Gastrocnemius medialis (tissue), 4 donors: ENCODE measurements around the gene TMPRSS5. TPM values are rescaled to one million over a fixed set of nuclear protein-coding genes. Genes with fewer than 3 reads are reported as not detected.

Source experiments
- ATAC-seq, 2 donors: fragments of 150-250 bp; one replicate each; pipeline ENCODE4 v1.9.1; 2016
- DNase-seq, 2 donors: peaks; one replicate each; pipeline ENCODE4 v3.0.0-alpha.2; 2019
- H3K27ac ChIP-seq, 4 donors: fragments of 200-600 bp; sonication (generic); 1 replicate in 1 of 4; 2 replicates in 3 of 4; pipeline ENCODE4 v1.5.1; 2016 to 2018; ENCODE audit warnings: mild to moderate bottlenecking in 2 of 4, moderate library complexity in 1 of 4
- H3K27me3 ChIP-seq, 3 donors: fragments of 200-600 bp; sonication (generic) in 2 of 3; 1 replicate in 1 of 3; 2 replicates in 2 of 3; pipeline versions ENCODE4 v1.5.1 to v1.6.0; 2016 to 2019; ENCODE audit warnings: mild to moderate bottlenecking in 1 of 3, moderate library complexity in 1 of 3
- H3K36me3 ChIP-seq, 2 donors: fragments of 200-600 bp; sonication (generic) in 1 of 2; one replicate each; pipeline ENCODE4 v1.5.1; 2017 to 2018
- H3K4me1 ChIP-seq, 2 donors: fragments of 200-600 bp; sonication (generic) in 1 of 2; one replicate each; pipeline ENCODE4 v1.5.1; 2016 to 2017; ENCODE audit warnings: mild to moderate bottlenecking in 2 of 2
- H3K4me3 ChIP-seq, 4 donors: fragments of 200-600 bp; sonication (generic) in 3 of 4; 1 replicate in 1 of 4; 2 replicates in 3 of 4; pipeline ENCODE4 v1.5.1; 2016 to 2019; ENCODE audit warnings: mild to moderate bottlenecking in 2 of 4
- H3K9me3 ChIP-seq, 3 donors: fragments of 200-600 bp; sonication (generic) in 2 of 3; 1 replicate in 1 of 3; 2 replicates in 2 of 3; pipeline ENCODE4 v1.5.1; 2016 to 2019
- POLR2A ChIP-seq, 2 donors: fragments of 450-650 bp; IDR thresholded peaks; one replicate each; pipeline ENCODE4 v1.6.1; 2017; ENCODE audit warnings: antibody characterized with exemption in 2 of 2, mild to moderate bottlenecking in 2 of 2, moderate library complexity in 2 of 2
- in situ Hi-C, 4 donors: fragments of 200-750 bp; cut with MboI; loops; one replicate each; pipeline versions ENCODE4 v1.15.0 to v1.8.0; 2017; ENCODE audit warnings: low sequenced_read_pairs in 4 of 4
- intact Hi-C: fragments of 100-400 bp; cut with DNase I; formaldehyde crosslinking; loops from one replicate; pipeline ENCODE4 v1.15.1; 2023; ENCODE audit warnings: low total_unique reads
- total RNA-seq, 4 donors: library from RNA; depleted of rRNA; stranded (reverse); fragments of >200 nt; gene quantifications; one replicate each; pipeline versions ENCODE4 v1.1.0 to v1.2.3, GENCODE V29; 2016
- TF ChIP-seq, protein P1 (sequence below), 5 experiments: fragments of 450-650 bp in 3 of 5; fragments of 200-600 bp in 2 of 5; sonication (generic) in 2 of 5; IDR thresholded peaks in 4 of 5; conservative IDR thresholded peaks in 1 of 5; 1 replicate in 4 of 5; 2 replicates in 1 of 5; pipeline ENCODE4 v1.5.1; 2016 to 2019; ENCODE audit warnings: antibody characterized with exemption in 5 of 5, mild to moderate bottlenecking in 3 of 5, moderate library complexity in 3 of 5

Gene TMPRSS5
- under 1 TPM in 3 of 4 donors, not detected in 1; 0.24 to 0.61 (median 0.36) TPM for total RNA-seq

DNA sequence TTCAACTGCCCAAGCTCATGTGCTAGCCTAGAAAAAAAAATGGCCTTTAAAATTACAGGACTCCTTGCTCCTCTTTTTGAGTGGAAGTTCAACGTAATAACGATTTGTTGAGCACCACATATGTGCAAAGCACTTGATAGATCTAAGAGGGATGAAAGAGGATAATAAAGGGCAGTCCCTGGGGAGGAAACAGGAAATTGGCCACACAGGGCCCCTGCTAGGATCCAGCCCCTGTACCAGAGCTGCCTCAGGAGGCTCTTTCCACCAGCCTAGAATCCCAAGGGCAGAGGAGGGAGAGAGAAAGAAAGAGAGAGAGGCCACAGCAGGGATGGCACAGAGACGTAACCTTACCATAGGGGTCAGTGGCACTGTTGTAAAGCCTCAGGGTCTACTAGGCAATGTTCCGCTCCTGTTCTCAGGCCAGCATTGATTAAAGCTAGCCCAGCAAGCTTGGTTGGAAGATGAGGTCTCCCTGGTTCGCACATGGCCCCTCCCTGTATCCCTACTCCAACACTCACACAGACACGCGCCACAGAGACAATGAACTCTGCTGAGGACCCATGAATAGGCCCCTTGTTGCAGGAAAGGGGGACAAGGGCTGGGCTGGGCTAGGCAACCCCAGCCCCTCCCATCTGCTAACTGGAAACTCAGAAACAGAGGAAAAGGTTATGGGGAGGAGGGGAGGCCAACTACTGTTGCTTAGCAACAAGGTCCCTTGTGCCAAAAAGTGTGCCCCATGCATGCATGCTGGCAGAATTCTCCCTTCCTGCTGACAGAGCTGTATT, at the start of gene TMPRSS5:
TMPRSS5 (minus strand) TSS at position 438 of the 785 bp plus-strand sequence; CDS start at position 354, 84 bp downstream.
- intact Hi-C loops: no loop called here
- H3K4me1 ChIP-seq: no peaks in the 10 kb centered on the region
- H3K4me3 ChIP-seq: no peak within 1 kb of the TSS
- no peak for DNase-seq
- no peak for ATAC-seq
- no peaks in the 10 kb centered on the region for H3K27me3 ChIP-seq
- TF ChIP-seq POLR2A (IDR thresholded peaks at IDR 0.05): no peak
- TF ChIP-seq, protein P1, sequence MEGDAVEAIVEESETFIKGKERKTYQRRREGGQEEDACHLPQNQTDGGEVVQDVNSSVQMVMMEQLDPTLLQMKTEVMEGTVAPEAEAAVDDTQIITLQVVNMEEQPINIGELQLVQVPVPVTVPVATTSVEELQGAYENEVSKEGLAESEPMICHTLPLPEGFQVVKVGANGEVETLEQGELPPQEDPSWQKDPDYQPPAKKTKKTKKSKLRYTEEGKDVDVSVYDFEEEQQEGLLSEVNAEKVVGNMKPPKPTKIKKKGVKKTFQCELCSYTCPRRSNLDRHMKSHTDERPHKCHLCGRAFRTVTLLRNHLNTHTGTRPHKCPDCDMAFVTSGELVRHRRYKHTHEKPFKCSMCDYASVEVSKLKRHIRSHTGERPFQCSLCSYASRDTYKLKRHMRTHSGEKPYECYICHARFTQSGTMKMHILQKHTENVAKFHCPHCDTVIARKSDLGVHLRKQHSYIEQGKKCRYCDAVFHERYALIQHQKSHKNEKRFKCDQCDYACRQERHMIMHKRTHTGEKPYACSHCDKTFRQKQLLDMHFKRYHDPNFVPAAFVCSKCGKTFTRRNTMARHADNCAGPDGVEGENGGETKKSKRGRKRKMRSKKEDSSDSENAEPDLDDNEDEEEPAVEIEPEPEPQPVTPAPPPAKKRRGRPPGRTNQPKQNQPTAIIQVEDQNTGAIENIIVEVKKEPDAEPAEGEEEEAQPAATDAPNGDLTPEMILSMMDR (IDR thresholded peaks at IDR 0.05 in 4 of 5, conservative IDR thresholded peaks at IDR 0.05 in 1 of 5): no peak
- peaks cover 0 to 7% of the 10 kb centered on the region in 2 donors for H3K36me3 ChIP-seq
- in situ Hi-C loops: no loop called here
- no peaks in the 10 kb centered on the region for H3K9me3 ChIP-seq
- H3K27ac ChIP-seq: no peak within 1 kb of the TSS

DNA sequence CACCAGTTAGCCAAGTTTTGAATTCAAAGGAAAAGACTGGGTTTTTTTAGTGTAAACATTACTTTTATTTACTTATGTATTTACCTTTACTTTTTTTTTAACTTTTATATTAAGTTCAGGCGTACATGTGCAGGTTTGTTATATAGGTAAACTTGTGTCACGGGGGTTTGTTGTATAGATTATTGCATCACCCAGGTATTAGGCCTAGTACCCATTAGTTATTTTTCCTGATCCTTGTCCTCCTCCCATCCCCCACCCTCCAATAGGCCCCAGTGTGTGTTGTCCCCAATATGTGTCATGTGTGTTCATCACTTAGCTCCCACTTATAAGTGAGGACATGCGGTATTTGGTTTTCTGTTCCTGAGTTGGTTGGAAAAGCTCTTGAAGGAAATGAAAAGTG, 46.8 kb upstream of the TMPRSS5 start:
- no peaks in the 10 kb centered on the region for H3K27me3 ChIP-seq
- no peak overlapping the region for H3K4me3 ChIP-seq
- no peaks in the 10 kb centered on the region for H3K4me1 ChIP-seq
- peaks cover 0 to 35% of the 10 kb centered on the region in 2 donors for H3K36me3 ChIP-seq
- in situ Hi-C loops: no loop called here
- no peaks in the 10 kb centered on the region for H3K9me3 ChIP-seq
- no peak for TF ChIP-seq POLR2A (IDR thresholded peaks at IDR 0.05)
- TF ChIP-seq, protein P1 (IDR thresholded peaks at IDR 0.05 in 4 of 5, conservative IDR thresholded peaks at IDR 0.05 in 1 of 5): no peak
- DNase-seq (no peak), ATAC-seq (no peak)
- intact Hi-C loops: no loop called here
- H3K27ac ChIP-seq: no peak overlapping the region

DNA sequence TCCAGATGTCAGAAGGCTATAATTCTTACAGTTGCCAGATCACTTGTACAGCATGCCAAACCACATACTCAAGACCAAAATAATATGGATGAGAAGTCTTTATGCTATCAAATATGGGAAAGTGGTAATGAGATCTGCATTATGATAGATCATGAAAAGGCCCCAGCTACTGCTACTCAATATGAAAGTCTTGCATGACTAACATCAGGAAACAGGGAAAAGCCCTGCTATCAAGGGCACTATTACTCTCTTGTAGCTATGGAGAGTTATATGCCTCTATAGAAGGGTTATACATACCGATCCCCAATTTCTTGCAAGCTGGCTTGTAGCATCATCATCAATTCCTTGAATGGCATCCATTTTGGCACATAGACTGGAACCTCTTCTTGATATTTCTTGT, 30.2 kb upstream of the TMPRSS5 start:
- TF ChIP-seq, protein P1 (IDR thresholded peaks at IDR 0.05 in 4 of 5, conservative IDR thresholded peaks at IDR 0.05 in 1 of 5): no peak
- no peak for TF ChIP-seq POLR2A (IDR thresholded peaks at IDR 0.05)
- H3K4me3 ChIP-seq: no peak overlapping the region
- H3K27me3 ChIP-seq: no peaks in the 10 kb centered on the region
- in situ Hi-C loops (loop anchor here (10.0 to 25.0 kb wide), 3 partner anchors 199 to 432 kb away; partner anchors contain the start of gene TTC12 (in 1 of the 4)), intact Hi-C loops (loop anchor here (10.0 kb wide), 1 partner anchor 202 kb away; no protein-coding TSS in a partner anchor)
- no peak overlapping the region for H3K27ac ChIP-seq
- no peak for DNase-seq
- H3K36me3 ChIP-seq: peaks cover 0 to 98% of the 10 kb centered on the region in 2 donors
- ATAC-seq: no peak
- H3K4me1 ChIP-seq: no peaks in the 10 kb centered on the region
- no peaks in the 10 kb centered on the region for H3K9me3 ChIP-seq

DNA sequence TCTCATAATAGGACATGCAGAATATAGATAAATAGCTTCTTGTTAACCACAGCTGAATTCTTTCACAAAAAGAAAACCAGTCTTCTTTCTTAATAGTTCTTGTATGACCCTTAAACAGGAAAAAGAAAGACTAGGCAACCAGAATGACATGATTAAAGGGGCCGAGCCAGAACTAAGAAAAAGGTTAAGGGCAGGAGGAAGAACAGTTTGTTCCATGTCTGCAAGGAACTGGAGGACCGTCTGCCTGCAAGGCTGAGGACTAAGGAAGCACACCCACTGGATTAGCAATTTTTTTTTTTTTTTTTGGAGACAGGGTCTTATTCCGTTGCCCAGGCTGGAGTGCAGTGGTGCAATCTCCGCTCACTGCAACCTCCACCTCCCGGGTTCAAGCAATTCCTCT, 26.0 kb upstream of the TMPRSS5 start:
- in situ Hi-C loops: loop anchor here (5.0 to 25.0 kb wide), 4 partner anchors 195 to 427 kb away; partner anchors contain the start of gene TTC12 (in 1 of the 4)
- H3K27ac ChIP-seq: no peak overlapping the region
- intact Hi-C loops: loop anchor here (10.0 kb wide), 1 partner anchor 197 kb away; no protein-coding TSS in a partner anchor
- TF ChIP-seq, protein P1 (IDR thresholded peaks at IDR 0.05 in 4 of 5, conservative IDR thresholded peaks at IDR 0.05 in 1 of 5): no peak
- no peak for TF ChIP-seq POLR2A (IDR thresholded peaks at IDR 0.05)
- H3K4me1 ChIP-seq: peaks cover 5 to 11% of the 10 kb centered on the region in 2 donors
- ATAC-seq (no peak), DNase-seq (no peak)
- H3K4me3 ChIP-seq: no peak overlapping the region
- no peaks in the 10 kb centered on the region for H3K27me3 ChIP-seq
- no peaks in the 10 kb centered on the region for H3K9me3 ChIP-seq
- H3K36me3 ChIP-seq: peaks cover 0 to 55% of the 10 kb centered on the region in 2 donors
